PC-3 (cell line): ENCODE measurements around the gene GRIN2A. TPM values are rescaled to one million over a fixed set of nuclear protein-coding genes. Genes with fewer than 3 reads are reported as not detected.

Source experiments
- ATAC-seq: fragments of 200-7000 bp; cut with Tn5 transposase; 2 replicates; pipeline ENCODE4 v1.9.1; 2020; ENCODE audit warnings: mild to moderate bottlenecking, moderate library complexity
- BruUV-seq: library from RNA; stranded (reverse); fragments of 400-500 nt; replicated peaks from 2 replicates; lab custom pipeline; 2021; lab: Mats Ljungman, UMichigan
- CTCF ChIA-PET: fragments of 300-600 bp; sonication (Branson Sonifier 250); formaldehyde crosslinking; loops from one replicate; lab custom pipeline; 2022; ENCODE audit warnings: antibody characterized with exemption; lab: Charles Lee
- POLR2A ChIA-PET: fragments of 300-600 bp; sonication (Branson Sonifier 250); formaldehyde crosslinking; loops from one replicate; lab custom pipeline; 2022; ENCODE audit warnings: antibody characterized with exemption; ENCODE audit not compliant: unreplicated experiment; lab: Charles Lee
- DNase-seq: peaks from one replicate; pipeline ENCODE4 v3.0.0-alpha.2; 2015
- H2AFZ ChIP-seq: fragments of 300-600 bp; sonication (generic); 2 replicates; pipeline ENCODE4 v1.6.0; 2016; ENCODE audit warnings: antibody characterized with exemption, low read length
- H3F3A ChIP-seq: fragments of 300-600 bp; sonication (generic); one replicate; pipeline ENCODE4 v1.6.0; 2017; ENCODE audit warnings: antibody characterized with exemption, low read length, control low read depth, mild to moderate bottlenecking; ENCODE audit not compliant: unreplicated experiment
- H3K27ac ChIP-seq: fragments of 300-600 bp; sonication (generic); 2 replicates; pipeline ENCODE4 v1.5.1; 2016; ENCODE audit warnings: mild to moderate bottlenecking, low read length
- H3K27me3 ChIP-seq: fragments of 300-600 bp; sonication (generic); 2 replicates; pipeline ENCODE4 v1.6.1; 2016; ENCODE audit warnings: low read length, mixed read lengths
- H3K36me3 ChIP-seq: fragments of 300-600 bp; sonication (generic); 2 replicates; pipeline ENCODE4 v1.6.1; 2016; ENCODE audit warnings: low read depth, mixed run types, low read length, mixed read lengths
- H3K4me1 ChIP-seq: fragments of 300-600 bp; sonication (generic); 2 replicates; pipeline ENCODE4 v1.5.1; 2016; ENCODE audit warnings: low read length; ENCODE audit not compliant: insufficient read depth
- H3K4me2 ChIP-seq: fragments of 300-600 bp; sonication (generic); 2 replicates; pipeline ENCODE4 v1.6.0; 2016; ENCODE audit warnings: low read length
- H3K4me3 ChIP-seq: fragments of 300-600 bp; sonication (generic); 2 replicates; pipeline ENCODE4 v1.5.1; 2016; ENCODE audit warnings: mild to moderate bottlenecking, low read length, mixed read lengths
- H3K79me2 ChIP-seq: fragments of 300-600 bp; sonication (generic); 2 replicates; pipeline ENCODE4 v1.6.1; 2017; ENCODE audit warnings: low read length, mixed read lengths
- H3K9ac ChIP-seq: fragments of 300-600 bp; sonication (generic); 2 replicates; pipeline ENCODE4 v1.6.0; 2016; ENCODE audit warnings: mild to moderate bottlenecking, low read length
- H3K9me2 ChIP-seq: fragments of 300-600 bp; sonication (generic); replicated peaks from 2 replicates; pipeline ENCODE4 v1.6.1; 2016; ENCODE audit warnings: mixed run types, low read length, mixed read lengths
- H3K9me3 ChIP-seq: fragments of 300-600 bp; sonication (generic); 2 replicates; pipeline ENCODE4 v1.6.1; 2016; ENCODE audit warnings: low read length, mixed read lengths
- H4K20me1 ChIP-seq: fragments of 300-600 bp; sonication (generic); 2 replicates; pipeline ENCODE4 v1.6.1; 2016; ENCODE audit warnings: low read length, mixed read lengths
- EZH2 ChIP-seq: fragments of 300-600 bp; sonication (generic); IDR thresholded peaks from one replicate; pipeline ENCODE4 v1.6.1; 2017; ENCODE audit warnings: antibody characterized with exemption, mild to moderate bottlenecking, low read length; ENCODE audit not compliant: unreplicated experiment
- EZH2phosphoT487 ChIP-seq: fragments of 300-600 bp; sonication (generic); IDR thresholded peaks from 2 replicates; pipeline ENCODE4 v1.6.1; 2018; ENCODE audit warnings: mild to moderate bottlenecking, antibody characterized with exemption, low read length, borderline replicate concordance
- intact Hi-C: fragments of 100-400 bp; cut with micrococcal nuclease; formaldehyde crosslinking; loops from 2 replicates; pipeline ENCODE4 v1.9.0; 2023
- total RNA-seq: library from RNA; depleted of rRNA; stranded (reverse); fragments of >200 nt; gene quantifications from 2 replicates; pipeline ENCODE4 v1.2.3, GENCODE V29; 2014
- TF ChIP-seq, protein P1 (sequence below): fragments of 300-600 bp; sonication (generic); conservative IDR thresholded peaks from 2 replicates; pipeline ENCODE4 v1.5.1; 2017; ENCODE audit warnings: antibody characterized with exemption, low read depth, mild to moderate bottlenecking, low read length

The GRIN2A gene
- total RNA-seq, 1 experiment from 2014 or later = 0.04 TPM

GRCh38 chr16:10169031-10169430 is 13.2 kb downstream of the GRIN2A start:
- H2AFZ ChIP-seq = no peak overlapping the region
- H3K9me2 ChIP-seq = no peaks in the 10 kb centered on the region
- no peak overlapping the region for H3K27ac ChIP-seq
- DNase-seq = no peak
- no peaks in the 10 kb centered on the region for H4K20me1 ChIP-seq
- no peaks in the 10 kb centered on the region for H3K36me3 ChIP-seq
- no peaks in the 10 kb centered on the region for H3K9me3 ChIP-seq
- H3K27me3 ChIP-seq = no peaks in the 10 kb centered on the region
- H3K4me2 ChIP-seq = no peak overlapping the region
- H3K79me2 ChIP-seq = no peaks in the 10 kb centered on the region
- POLR2A ChIA-PET = no interaction called here
- no TSS peak for BruUV-seq
- no peak overlapping the region for H3K4me3 ChIP-seq
- intact Hi-C loops = no loop called here
- no peak overlapping the region for H3K9ac ChIP-seq
- no peaks in the 10 kb centered on the region for H3F3A ChIP-seq
- CTCF ChIA-PET = no interaction called here
- no peak for ATAC-seq
- peaks cover 29% of the 10 kb centered on the region for H3K4me1 ChIP-seq
- TF ChIP-seq EZH2phosphoT487 (no peak), EZH2 (no peak)
- TF ChIP-seq, protein P1, sequence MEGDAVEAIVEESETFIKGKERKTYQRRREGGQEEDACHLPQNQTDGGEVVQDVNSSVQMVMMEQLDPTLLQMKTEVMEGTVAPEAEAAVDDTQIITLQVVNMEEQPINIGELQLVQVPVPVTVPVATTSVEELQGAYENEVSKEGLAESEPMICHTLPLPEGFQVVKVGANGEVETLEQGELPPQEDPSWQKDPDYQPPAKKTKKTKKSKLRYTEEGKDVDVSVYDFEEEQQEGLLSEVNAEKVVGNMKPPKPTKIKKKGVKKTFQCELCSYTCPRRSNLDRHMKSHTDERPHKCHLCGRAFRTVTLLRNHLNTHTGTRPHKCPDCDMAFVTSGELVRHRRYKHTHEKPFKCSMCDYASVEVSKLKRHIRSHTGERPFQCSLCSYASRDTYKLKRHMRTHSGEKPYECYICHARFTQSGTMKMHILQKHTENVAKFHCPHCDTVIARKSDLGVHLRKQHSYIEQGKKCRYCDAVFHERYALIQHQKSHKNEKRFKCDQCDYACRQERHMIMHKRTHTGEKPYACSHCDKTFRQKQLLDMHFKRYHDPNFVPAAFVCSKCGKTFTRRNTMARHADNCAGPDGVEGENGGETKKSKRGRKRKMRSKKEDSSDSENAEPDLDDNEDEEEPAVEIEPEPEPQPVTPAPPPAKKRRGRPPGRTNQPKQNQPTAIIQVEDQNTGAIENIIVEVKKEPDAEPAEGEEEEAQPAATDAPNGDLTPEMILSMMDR = no peak

DNA sequence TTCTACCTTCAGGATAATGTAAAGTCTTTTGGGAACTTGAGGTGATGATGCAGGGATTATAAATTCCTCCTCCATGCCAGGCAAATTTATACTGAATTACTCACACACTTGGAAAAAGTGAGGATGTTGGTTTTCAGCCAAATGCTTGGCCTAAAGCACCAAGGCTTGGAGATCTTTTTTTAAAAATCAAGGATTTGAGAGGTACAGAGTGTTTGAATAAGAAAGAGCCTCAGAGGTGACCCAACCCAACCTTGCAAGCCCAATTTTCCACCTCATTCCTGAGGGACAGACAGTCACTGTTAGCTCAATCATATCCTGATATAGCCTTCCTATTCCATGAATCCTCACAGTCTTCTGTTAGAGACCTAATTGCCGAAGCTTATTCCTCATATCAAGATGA is 14.0 kb downstream of the GRIN2A start:
- DNase-seq (peak; percentile 77), ATAC-seq (no peak)
- TF ChIP-seq EZH2 (no peak), EZH2phosphoT487 (no peak)
- TF ChIP-seq, protein P1 = no peak
- Histone ChIP-seq H3K27me3 (no peaks in the 10 kb centered on the region), H3K4me1 (peaks cover 27% of the 10 kb centered on the region), H3K4me3 (no peak overlapping the region), H2AFZ (no peak overlapping the region), H3K9me2 (no peaks in the 10 kb centered on the region), H4K20me1 (no peaks in the 10 kb centered on the region), H3K36me3 (no peaks in the 10 kb centered on the region), H3K9ac (no peak overlapping the region), H3K79me2 (no peaks in the 10 kb centered on the region), H3F3A (no peaks in the 10 kb centered on the region), H3K4me2 (peak overlapping the region; percentile 51), H3K27ac (peak overlapping the region; percentile 36; the same call in 1 of the 2 replicates), H3K9me3 (no peaks in the 10 kb centered on the region)
- ChIA-PET CTCF (no interaction called here), POLR2A (no interaction called here)
- intact Hi-C loops = no loop called here
- no TSS peak for BruUV-seq

- ChIA-PET CTCF (no interaction called here), POLR2A (no interaction called here)
- H2AFZ ChIP-seq = no peak overlapping the region
- no peak overlapping the region for H3K4me3 ChIP-seq
- no peaks in the 10 kb centered on the region for H3K36me3 ChIP-seq
- H3K27ac ChIP-seq = no peak overlapping the region
- no peaks in the 10 kb centered on the region for H3F3A ChIP-seq
- ATAC-seq (no peak), DNase-seq (no peak)
- H4K20me1 ChIP-seq = no peaks in the 10 kb centered on the region
- BruUV-seq = no TSS peak
- intact Hi-C loops = no loop called here
- H3K9me3 ChIP-seq = no peaks in the 10 kb centered on the region
- H3K4me1 ChIP-seq = peaks cover 9% of the 10 kb centered on the region
- no peaks in the 10 kb centered on the region for H3K9me2 ChIP-seq
- no peak for TF ChIP-seq EZH2phosphoT487
- TF ChIP-seq, protein P1 = no peak
- TF ChIP-seq EZH2 = no peak
- H3K4me2 ChIP-seq = no peak overlapping the region
- no peaks in the 10 kb centered on the region for H3K79me2 ChIP-seq
- H3K27me3 ChIP-seq = no peaks in the 10 kb centered on the region
- no peak overlapping the region for H3K9ac ChIP-seq
Measured at GRCh38 chr16:10165643-10166042, 16.6 kb downstream of the GRIN2A start.
